Measurements from ENCODE around the gene TSPAN8. TPM values are rescaled to one million over a fixed set of nuclear protein-coding genes. Genes with fewer than 3 reads are reported as not detected.

The TSPAN8 gene
- total and polyA plus RNA-seq, 2 experiments from 2014 or later, result not detected

DNA sequence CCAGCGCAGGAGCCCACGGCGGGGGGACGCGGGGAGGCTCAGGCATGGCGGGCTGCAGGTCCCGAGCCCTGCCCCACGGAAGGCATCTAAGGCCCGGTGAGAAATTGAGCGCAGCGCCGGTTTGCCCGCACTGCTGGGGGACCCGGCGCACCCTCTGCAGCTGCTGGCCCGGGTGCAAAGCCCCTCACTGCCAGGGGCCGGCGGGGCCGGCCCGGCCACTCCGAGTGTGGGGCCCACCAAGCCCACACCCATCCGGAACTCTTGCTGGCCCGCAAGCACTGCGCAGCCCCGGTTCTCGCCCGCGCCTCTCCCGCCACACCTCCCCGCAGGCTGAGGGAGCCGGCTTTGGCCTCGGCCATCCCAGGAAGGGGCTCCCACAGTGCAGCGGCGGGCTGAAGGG lies 8.5 kb upstream of the TSPAN8 start:
- no peak overlapping the region for H3K27ac Mint-ChIP-seq
- Histone ChIP-seq H3K4me1 (ENCODE audit: insufficient read depth) (no peaks in the 10 kb centered on the region), H2AFZ (no peak overlapping the region), H3K27me3 (ENCODE audit: insufficient read depth) (no peaks in the 10 kb centered on the region), H3F3A (replicated peaks; ENCODE audit: low read depth) (no peaks in the 10 kb centered on the region), H3K27ac (ENCODE audit: low read depth) (no peak overlapping the region), H3K9me2 (ENCODE audit: insufficient read depth) (0 out of 2 replicates have a peak, but pooled peaks cover 3% of the 10 kb centered on the region), H3K79me2 (replicated peaks; ENCODE audit: insufficient read depth) (no peaks in the 10 kb centered on the region), H3K4me3 (no peak overlapping the region), H3K4me2 (no peak overlapping the region), H3K36me3 (ENCODE audit: insufficient read depth) (peaks cover 6% of the 10 kb centered on the region; the same call in 1 of the 2 replicates), H4K20me1 (replicated peaks; ENCODE audit: insufficient read depth) (no peaks in the 10 kb centered on the region)
- DNase-seq (ENCODE audit: low spot score) (no peak), ATAC-seq (no peak)
- H3K9me3 Mint-ChIP-seq, result peaks cover 19% of the 10 kb centered on the region; the same call in 2 of the 3 replicates
- H3K4me1 Mint-ChIP-seq, result no peaks in the 10 kb centered on the region; the same call in 2 of the 3 replicates
- H3K4me3 Mint-ChIP-seq, result no peak overlapping the region
- H3K27me3 Mint-ChIP-seq (ENCODE audit: insufficient read depth, low read depth, poor library complexity), result no peaks in the 10 kb centered on the region
- H3K36me3 Mint-ChIP-seq (ENCODE audit: low read depth), result peaks cover 12% of the 10 kb centered on the region; the same call in 2 of the 3 replicates
- TF ChIP-seq EZH2 (IDR thresholded peaks at IDR 0.05; ENCODE audit: low read depth, unreplicated experiment) (no peak), EZH2phosphoT487 (IDR thresholded peaks at IDR 0.05; ENCODE audit: unreplicated experiment) (no peak), STAT1 (IDR thresholded peaks at IDR 0.05; ENCODE audit: unreplicated experiment) (no peak), ZNF331 (CRISPR knock-in tag; IDR thresholded peaks at IDR 0.05; ENCODE audit: low read depth) (no peak), POLR2AphosphoS5 (IDR thresholded peaks at IDR 0.05; ENCODE audit: low read depth) (no peak), NANOG (IDR thresholded peaks at IDR 0.05; ENCODE audit: borderline replicate concordance) (no peak), ZNF114 (CRISPR knock-in tag; IDR thresholded peaks at IDR 0.05) (no peak), ZNF462 (CRISPR knock-in tag; IDR thresholded peaks at IDR 0.05) (no peak), JUNB (IDR thresholded peaks at IDR 0.05; ENCODE audit: unreplicated experiment) (no peak), CTCF (conservative IDR thresholded peaks at IDR 0.05; ENCODE audit: low read depth in 2 of 2) (no peak), CREB1 (CRISPR knock-in tag; IDR thresholded peaks at IDR 0.05; ENCODE audit: low read depth) (no peak), ETS1 (IDR thresholded peaks at IDR 0.05) (no peak)
- TF ChIP-seq, protein P1, sequence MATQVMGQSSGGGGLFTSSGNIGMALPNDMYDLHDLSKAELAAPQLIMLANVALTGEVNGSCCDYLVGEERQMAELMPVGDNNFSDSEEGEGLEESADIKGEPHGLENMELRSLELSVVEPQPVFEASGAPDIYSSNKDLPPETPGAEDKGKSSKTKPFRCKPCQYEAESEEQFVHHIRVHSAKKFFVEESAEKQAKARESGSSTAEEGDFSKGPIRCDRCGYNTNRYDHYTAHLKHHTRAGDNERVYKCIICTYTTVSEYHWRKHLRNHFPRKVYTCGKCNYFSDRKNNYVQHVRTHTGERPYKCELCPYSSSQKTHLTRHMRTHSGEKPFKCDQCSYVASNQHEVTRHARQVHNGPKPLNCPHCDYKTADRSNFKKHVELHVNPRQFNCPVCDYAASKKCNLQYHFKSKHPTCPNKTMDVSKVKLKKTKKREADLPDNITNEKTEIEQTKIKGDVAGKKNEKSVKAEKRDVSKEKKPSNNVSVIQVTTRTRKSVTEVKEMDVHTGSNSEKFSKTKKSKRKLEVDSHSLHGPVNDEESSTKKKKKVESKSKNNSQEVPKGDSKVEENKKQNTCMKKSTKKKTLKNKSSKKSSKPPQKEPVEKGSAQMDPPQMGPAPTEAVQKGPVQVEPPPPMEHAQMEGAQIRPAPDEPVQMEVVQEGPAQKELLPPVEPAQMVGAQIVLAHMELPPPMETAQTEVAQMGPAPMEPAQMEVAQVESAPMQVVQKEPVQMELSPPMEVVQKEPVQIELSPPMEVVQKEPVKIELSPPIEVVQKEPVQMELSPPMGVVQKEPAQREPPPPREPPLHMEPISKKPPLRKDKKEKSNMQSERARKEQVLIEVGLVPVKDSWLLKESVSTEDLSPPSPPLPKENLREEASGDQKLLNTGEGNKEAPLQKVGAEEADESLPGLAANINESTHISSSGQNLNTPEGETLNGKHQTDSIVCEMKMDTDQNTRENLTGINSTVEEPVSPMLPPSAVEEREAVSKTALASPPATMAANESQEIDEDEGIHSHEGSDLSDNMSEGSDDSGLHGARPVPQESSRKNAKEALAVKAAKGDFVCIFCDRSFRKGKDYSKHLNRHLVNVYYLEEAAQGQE (IDR thresholded peaks at IDR 0.05; ENCODE audit: unreplicated experiment), result no peak

All from GM23338 (cell line).